SK-N-MC (cell line): ENCODE data around the gene MET.

Source experiments
- EZH2 ChIP-seq: fragments of 200-600 bp; sonication (generic); IDR thresholded peaks from one replicate; pipeline ENCODE4 v1.6.1; 2017; ENCODE audit warnings: antibody characterized with exemption
- FOXP2 ChIP-seq: optimal IDR thresholded peaks from 2 replicates; pipeline ENCODE3; 2011; ENCODE audit warnings: mild to moderate bottlenecking, moderate library complexity; ENCODE audit not compliant: insufficient read depth; ENCODE audit errors: extremely low read length, control extremely low read depth
- POLR2AphosphoS5 ChIP-seq: IDR thresholded peaks from 2 replicates; pipeline ENCODE4 v1.6.1; 2012; ENCODE audit warnings: mild to moderate bottlenecking, low read depth, low read length, borderline replicate concordance

- TF ChIP-seq POLR2AphosphoS5 = no peak
- TF ChIP-seq FOXP2 = no peak
- no peak for TF ChIP-seq EZH2
Observed at GRCh38 chr7:116696707-116697106, 24.7 kb downstream of the MET start.
